Left ventricle myocardium superior (tissue), 1 donor: ENCODE results near the gene NTS. TPM values are rescaled to one million over a fixed set of nuclear protein-coding genes. Genes with fewer than 3 reads are reported as not detected.

Experiments used
- ATAC-seq: fragments of 200-7000 bp; cut with Tn5 transposase; one replicate; pipeline ENCODE4 v1.9.1; 2020; ENCODE audit warnings: mild to moderate bottlenecking, moderate library complexity
- DNase-seq: peaks from one replicate; pipeline ENCODE4 v3.0.0-alpha.2; 2020
- intact Hi-C: fragments of 100-400 bp; cut with micrococcal nuclease; formaldehyde crosslinking; loops from one replicate; pipeline ENCODE4 v1.11.0; 2022
- long read RNA-seq: library from polyadenylated mRNA; unstranded; transcript quantifications from one replicate; pipeline ENCODE4 v2.0.0, GENCODE V29; 2021
- total RNA-seq: library from RNA; stranded (reverse); fragmentation: NEBNext Ultra II Directional; extraction: Animal tissue kit (Norgen Biotek cat#: 25700); gene quantifications from one replicate; pipeline ENCODE4 v1.2.1, GENCODE V29; 2021
- donor health status: DM: no; HTN: yes; CAD: no; lungs with severe emphysema.

Gene NTS
- 0.20 TPM for total RNA-seq
- long read RNA-seq, partial matches to known transcripts, result 0 of 1 reads
- long read RNA-seq, other reads (novel, unspliced or antisense), result 0 of 1 reads

DNA sequence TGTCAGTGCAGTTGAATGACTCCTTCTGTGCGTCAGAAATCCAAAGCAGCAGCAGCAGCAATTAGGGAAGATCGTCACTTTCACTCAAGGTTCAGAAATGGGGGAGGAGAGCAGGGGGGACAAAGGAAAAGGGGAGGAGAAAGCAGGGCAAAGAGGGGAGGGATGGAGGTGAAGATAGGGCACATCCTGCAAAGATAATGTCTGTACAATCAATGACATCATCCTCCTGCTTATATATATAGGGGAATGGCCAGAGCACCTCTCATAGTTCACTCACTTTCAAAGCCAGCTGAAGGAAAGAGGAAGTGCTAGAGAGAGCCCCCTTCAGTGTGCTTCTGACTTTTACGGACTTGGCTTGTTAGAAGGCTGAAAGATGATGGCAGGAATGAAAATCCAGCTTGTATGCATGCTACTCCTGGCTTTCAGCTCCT is at the start of gene NTS:
NTS (plus strand) TSS at position 265 of the 431 bp plus-strand sequence; CDS start at position 374, 109 bp downstream.
- ATAC-seq (no peak), DNase-seq (no peak)
- intact Hi-C loops, result loop anchor here (10.0 kb wide), 1 partner anchor 169 kb away; no protein-coding TSS in a partner anchor

DNA sequence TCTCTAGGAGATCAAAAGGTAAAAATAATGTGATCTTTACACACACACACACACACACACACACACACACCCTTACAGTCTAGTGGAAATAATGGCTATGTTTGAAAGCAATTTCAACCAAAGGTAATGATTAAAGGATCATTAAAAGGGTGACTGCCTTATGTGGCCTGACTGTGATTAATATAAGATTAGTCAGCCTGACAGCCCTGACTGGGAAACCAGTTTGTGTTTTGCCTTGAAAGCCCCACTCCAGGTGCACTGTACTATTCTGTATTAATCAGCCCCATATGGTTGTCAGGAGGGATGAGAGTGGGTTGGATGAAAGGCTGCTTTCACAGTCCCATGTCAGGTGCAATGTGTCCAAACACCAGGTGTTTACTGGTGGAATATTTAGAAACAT is 48.3 kb upstream of the NTS start:
- no peak for ATAC-seq
- intact Hi-C loops, result no loop called here
- no peak for DNase-seq

GRCh38 chr12:85828576-85828975 is 45.5 kb upstream of the NTS start:
- DNase-seq, result no peak
- intact Hi-C loops, result no loop called here
- ATAC-seq, result no peak

- ATAC-seq (no peak), DNase-seq (no peak)
- intact Hi-C loops, result no loop called here
Measured at GRCh38 chr12:85829391-85829790, 44.7 kb upstream of the NTS start.

- no peak for DNase-seq
- intact Hi-C loops, result no loop called here
- peak; percentile 21 for ATAC-seq
Measured at GRCh38 chr12:85831327-85831990, 42.6 kb upstream of the NTS start.

- intact Hi-C loops, result no loop called here
- no peak for ATAC-seq
- no peak for DNase-seq
Measured at GRCh38 chr12:85833579-85833978, 40.5 kb upstream of the NTS start.

DNA sequence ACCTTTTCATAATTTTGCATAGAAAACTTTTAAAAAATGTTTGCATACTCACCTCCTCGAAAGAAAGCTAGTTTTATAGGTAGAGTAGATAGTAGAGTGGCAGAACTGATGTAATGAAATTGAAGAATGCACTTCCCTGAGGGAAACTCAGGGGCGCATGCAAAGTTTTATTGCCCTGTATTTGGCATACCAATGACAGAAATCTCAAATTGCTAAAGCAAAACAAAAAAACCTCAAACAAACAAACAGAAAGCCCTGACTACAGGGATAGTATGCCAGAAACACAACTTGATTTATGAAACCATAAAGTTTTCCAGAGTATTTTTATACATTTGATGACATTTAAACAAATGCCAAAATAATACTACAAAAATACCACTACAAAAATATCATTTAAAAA is 39.7 kb upstream of the NTS start:
- DNase-seq (no peak), ATAC-seq (no peak)
- intact Hi-C loops, result no loop called here

- intact Hi-C loops, result no loop called here
- ATAC-seq (peak; percentile 75), DNase-seq (no peak)
Measured at GRCh38 chr12:85835426-85836196, 38.5 kb upstream of the NTS start.

- DNase-seq (peak; percentile 74), ATAC-seq (peak; percentile 95)
- intact Hi-C loops, result no loop called here
Measured at GRCh38 chr12:85836197-85837090, 37.7 kb upstream of the NTS start, which contains the start of gene RASSF9. Gene RASSF9 (minus strand): TSS chr12:85836409. CDS start chr12:85836201, 208 bp downstream.

GRCh38 chr12:85843606-85844310 is 30.3 kb upstream of the NTS start:
- ATAC-seq (no peak), DNase-seq (no peak)
- intact Hi-C loops, result no loop called here

GRCh38 chr12:85849344-85849743 is 24.8 kb upstream of the NTS start:
- ATAC-seq, result no peak
- intact Hi-C loops, result no loop called here
- no peak for DNase-seq

- no peak for ATAC-seq
- intact Hi-C loops, result no loop called here
- DNase-seq, result no peak
Measured at GRCh38 chr12:85855305-85855704, 18.8 kb upstream of the NTS start.

DNA sequence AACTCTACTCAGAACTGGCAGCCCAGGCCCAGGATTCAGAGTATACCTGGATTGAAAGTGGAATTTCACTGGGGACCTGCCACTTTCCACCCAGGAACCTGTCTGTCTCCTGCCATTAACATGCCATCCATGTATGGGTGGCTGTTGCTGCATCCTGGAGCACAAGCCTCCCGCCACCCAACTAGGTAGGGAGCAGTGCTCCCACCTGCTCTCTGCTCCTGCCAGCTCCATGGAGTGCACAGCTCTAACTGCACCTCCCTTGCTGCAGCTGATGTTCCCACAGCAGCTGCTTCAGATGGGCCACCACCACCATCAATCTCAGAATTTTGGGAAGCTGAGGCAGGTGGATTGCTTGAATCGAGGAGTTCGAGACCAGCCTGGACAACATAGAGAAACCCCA is 17.1 kb upstream of the NTS start:
- intact Hi-C loops, result no loop called here
- ATAC-seq, result no peak
- DNase-seq, result no peak

GRCh38 chr12:85865890-85866289 is 8.2 kb upstream of the NTS start:
- ATAC-seq, result peak; percentile 82
- peak; percentile 56 for DNase-seq
- intact Hi-C loops, result loop anchor here (2.0 kb wide), 1 partner anchor 291 kb away; no protein-coding TSS in a partner anchor

DNA sequence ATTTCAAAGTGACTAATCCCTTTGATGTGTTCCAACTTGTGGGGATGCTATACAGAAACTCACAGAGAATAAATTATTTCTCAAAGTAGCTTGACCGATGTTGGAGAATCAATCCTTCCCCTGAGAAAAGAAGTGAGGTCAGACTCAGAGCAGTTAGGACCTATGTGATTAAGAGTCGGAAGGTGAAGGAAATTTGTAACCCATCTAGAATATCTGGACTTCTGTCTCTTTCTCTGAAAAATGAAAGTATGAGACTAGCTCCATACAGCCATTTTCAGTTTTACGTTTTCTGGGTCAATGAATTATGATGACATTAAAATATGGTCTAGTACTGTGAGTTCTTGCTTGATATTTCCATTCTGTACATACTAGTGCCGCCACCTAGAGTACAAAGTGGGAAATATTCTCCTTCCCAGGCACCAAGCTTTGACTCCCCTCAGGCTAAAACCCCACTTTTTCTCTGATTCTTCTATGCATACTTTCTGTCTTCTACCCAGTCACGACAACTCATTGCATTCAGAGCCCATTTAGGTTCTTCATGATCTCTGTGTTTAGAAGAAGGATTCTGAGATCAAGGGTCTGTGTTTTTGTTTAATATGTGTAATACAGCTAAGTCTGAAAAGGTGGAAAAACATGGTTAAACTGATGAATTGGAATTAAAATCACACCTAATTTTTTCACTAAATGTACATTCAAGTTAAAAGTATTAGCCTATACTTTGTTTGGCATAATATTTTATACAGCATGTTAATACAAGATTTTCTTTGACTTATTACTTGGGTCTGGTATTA is 6.9 kb upstream of the NTS start:
- DNase-seq (no peak), ATAC-seq (peak; percentile 82)
- intact Hi-C loops, result loop anchor here (2.0 kb wide), 1 partner anchor 292 kb away; no protein-coding TSS in a partner anchor

DNA sequence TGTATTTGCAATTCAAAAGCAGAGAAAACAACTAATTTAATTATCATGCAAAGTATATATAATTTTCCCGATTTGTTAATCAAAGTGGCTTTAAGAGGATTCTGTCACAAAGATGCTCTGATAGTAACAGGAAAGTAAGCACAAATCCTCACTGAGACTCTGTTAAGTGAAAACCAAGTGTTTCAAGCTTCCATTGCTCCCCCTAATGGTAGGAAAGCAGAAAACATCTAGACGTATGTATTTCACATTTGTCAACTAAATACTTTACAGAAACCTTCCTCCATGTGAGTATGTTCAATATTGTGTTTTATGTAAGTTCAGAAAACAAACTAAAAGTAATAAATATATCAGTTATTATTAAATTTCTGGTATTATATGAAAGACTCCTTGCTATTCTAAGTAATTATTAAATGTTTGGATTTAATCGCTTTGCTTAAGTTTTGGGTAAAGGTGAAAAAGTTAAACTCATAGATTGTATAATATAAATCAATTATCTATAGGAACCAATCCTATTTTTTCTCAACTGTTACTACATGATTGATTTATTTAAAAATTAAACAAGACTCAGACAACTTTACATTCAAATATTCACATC is 1.5 kb upstream of the NTS start:
- no peak for ATAC-seq
- intact Hi-C loops, result loop anchor here (2.0 to 10.0 kb wide), 2 partner anchors 168 to 396 kb away; no protein-coding TSS in a partner anchor
- DNase-seq, result no peak

GRCh38 chr12:85877459-85877858 is 3.4 kb downstream of the NTS start:
- intact Hi-C loops, result loop anchor here (10.0 kb wide), 1 partner anchor 173 kb away; no protein-coding TSS in a partner anchor
- DNase-seq (no peak), ATAC-seq (no peak)
